Uterus (tissue), 2 donors: ENCODE measurements around the gene PIK3C3.

Experiments
- CTCF ChIP-seq, 4 experiments: fragments of 200-600 bp in 2 of 4; fragments of 450-650 bp in 2 of 4; sonication (generic) in 2 of 4; IDR thresholded peaks; one replicate each; pipeline ENCODE4 v1.5.1; 2016 to 2019; ENCODE audit warnings: antibody characterized with exemption in 4 of 4, mild to moderate bottlenecking in 2 of 4, moderate library complexity in 1 of 4
- POLR2A ChIP-seq, 2 donors: fragments of 450-650 bp; IDR thresholded peaks; one replicate each; pipeline ENCODE4 v1.6.1; 2016; ENCODE audit warnings: antibody characterized with exemption in 2 of 2, mild to moderate bottlenecking in 1 of 2, moderate library complexity in 1 of 2

GRCh38 chr18:42001801-42002200 is 46.8 kb downstream of the PIK3C3 start:
- TF ChIP-seq CTCF (IDR thresholded peaks at IDR 0.05) (no peak), POLR2A (IDR thresholded peaks at IDR 0.05) (no peak)
